ENCODE results near the gene RXRA. TPM values are rescaled to one million over a fixed set of nuclear protein-coding genes. Genes with fewer than 3 reads are reported as not detected.
A peak's percentile ranks its signal among the peaks of the same experiment; 100 is the strongest.

The RXRA gene
- polyA plus RNA-seq, 1 of the 3 experiments (the other 2 are of a cell fraction): 7.6 TPM

DNA sequence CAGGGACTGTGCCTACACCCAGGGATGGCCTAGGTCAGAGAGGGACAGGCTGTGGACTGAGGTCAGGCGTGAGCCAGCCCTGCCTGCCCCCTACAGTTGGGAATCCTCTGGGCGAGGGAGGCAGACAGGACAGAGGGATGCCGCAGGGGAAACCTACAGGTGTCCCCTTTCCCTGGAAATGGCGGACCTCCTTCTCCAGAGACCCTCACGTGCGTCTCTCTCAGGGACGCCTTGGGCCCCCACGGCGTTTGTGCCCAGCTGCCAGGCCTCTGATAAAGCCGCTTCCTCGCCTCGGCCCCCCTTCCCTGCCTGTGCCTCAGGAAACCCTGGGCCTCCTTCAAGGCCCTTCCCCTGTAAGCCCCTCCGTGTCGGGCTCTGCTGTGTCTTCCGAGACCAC is 129.3 kb downstream of the RXRA start (continued):
- TF ChIP-seq, protein P1, sequence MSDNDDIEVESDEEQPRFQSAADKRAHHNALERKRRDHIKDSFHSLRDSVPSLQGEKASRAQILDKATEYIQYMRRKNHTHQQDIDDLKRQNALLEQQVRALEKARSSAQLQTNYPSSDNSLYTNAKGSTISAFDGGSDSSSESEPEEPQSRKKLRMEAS (IDR thresholded peaks at IDR 0.05; ENCODE audit: low read depth): no peak

DNA sequence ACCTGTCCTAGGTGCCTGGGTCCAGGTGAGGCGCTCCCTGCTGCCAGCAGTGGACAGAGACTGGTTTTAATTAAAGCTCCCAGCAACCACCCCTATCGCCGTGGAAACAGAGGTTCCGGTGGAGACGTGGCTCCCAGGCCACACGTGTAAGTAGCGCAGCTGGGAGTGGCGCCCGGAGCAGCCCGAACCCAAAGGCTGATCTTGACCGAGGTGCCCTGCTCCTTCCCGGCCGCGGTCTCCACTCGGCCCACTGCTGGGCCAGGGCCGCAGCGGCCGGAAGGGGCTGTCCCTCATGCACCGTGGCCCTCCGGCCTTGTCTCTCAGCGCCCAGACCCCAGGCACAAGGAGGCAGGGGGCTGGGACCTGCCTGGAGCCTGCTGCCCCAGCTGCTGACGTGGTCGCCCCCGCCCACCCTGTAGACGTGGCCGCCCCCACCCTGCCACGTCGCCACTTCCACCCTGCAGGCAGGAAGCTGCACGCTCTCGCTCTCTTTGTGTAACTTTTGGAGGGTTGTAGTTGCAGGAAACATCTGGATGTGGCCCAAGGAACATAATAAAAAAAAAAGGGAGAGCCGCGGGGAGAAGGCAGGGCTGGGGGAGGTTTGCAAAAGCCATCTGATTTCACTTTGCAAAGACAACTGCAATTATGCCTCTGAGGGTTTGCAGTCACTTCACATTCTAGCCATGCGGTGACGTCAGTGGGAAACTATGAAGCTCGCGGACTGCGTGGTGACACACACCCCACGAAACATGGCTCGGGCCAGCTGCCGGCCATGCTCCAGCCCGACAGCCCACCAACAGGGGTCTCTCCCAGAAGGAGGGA is 129.9 kb downstream of the RXRA start:
- H3K4me1 ChIP-seq (ENCODE audit: control insufficient read depth in 1 of 2, insufficient read depth in 2 of 2, low read depth in 1 of 2, low read length in 1 of 2): peaks cover 17 to 22% of the 10 kb centered on the region in 2 experiments; a peak in 3 of 4 replicates
- H3K36me3 ChIP-seq (replicated peaks in 1 of 2; ENCODE audit: control insufficient read depth in 1 of 2, insufficient read depth in 2 of 2, low read length in 1 of 2): no peaks in the 10 kb centered on the region
- 20% methylated on average over 19 of the region's 41 CpGs for WGBS (ENCODE audit: low lambda C conversion rate)
- no peaks in the 10 kb centered on the region for H3K79me2 ChIP-seq (ENCODE audit: insufficient read depth)
- H4K20me1 ChIP-seq (ENCODE audit: insufficient read depth): no peaks in the 10 kb centered on the region
- H3K4me3 ChIP-seq (ENCODE audit: low read depth in 2 of 2, low read length in 1 of 2): no peak overlapping the region
- peak overlapping the region; percentile 34 to 94; a peak in 3 of 4 replicates for H3K27ac ChIP-seq (ENCODE audit: low read depth in 2 of 2, low read length in 1 of 2)
- DNase-seq: peak; percentile 77
- no peaks in the 10 kb centered on the region for H3K9me2 ChIP-seq
- H3F3A ChIP-seq (replicated peaks; ENCODE audit: insufficient read depth): peaks cover 7% of the 10 kb centered on the region
- H3K9me3 ChIP-seq: no peaks in the 10 kb centered on the region
- CTCF ChIA-PET: interaction anchor here (0.8 to 2.7 kb wide), 8 partner anchors 13 to 955 kb away, joined by 3 to 9 read pairs (median 4); no protein-coding TSS in a partner anchor
- no peak overlapping the region; the same call in 1 of the 2 replicates for H2AFZ ChIP-seq (ENCODE audit: low read depth)
- peak overlapping the region; percentile 53; the same call in 1 of the 2 replicates for H3K4me2 ChIP-seq
- H3K27me3 ChIP-seq (ENCODE audit: insufficient read depth): no peaks in the 10 kb centered on the region
- H3K9ac ChIP-seq: peak overlapping the region; percentile 60
- POLR2A ChIA-PET: no interaction called here
- no peak for TF ChIP-seq MEF2A (IDR thresholded peaks at IDR 0.05; ENCODE audit: borderline replicate concordance, low read depth)
- TF ChIP-seq EP300 (IDR thresholded peaks at IDR 0.05; ENCODE audit: borderline replicate concordance in 1 of 2, low read depth in 1 of 2, low read length in 1 of 2): peak; percentile 57 to 91; a peak in 3 of 4 replicates
- TF ChIP-seq, protein P2, sequence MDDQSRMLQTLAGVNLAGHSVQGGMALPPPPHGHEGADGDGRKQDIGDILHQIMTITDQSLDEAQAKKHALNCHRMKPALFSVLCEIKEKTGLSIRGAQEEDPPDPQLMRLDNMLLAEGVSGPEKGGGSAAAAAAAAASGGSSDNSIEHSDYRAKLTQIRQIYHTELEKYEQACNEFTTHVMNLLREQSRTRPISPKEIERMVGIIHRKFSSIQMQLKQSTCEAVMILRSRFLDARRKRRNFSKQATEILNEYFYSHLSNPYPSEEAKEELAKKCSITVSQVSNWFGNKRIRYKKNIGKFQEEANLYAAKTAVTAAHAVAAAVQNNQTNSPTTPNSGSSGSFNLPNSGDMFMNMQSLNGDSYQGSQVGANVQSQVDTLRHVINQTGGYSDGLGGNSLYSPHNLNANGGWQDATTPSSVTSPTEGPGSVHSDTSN (IDR thresholded peaks at IDR 0.05): peak; percentile 92
- TF ChIP-seq, protein P3, sequence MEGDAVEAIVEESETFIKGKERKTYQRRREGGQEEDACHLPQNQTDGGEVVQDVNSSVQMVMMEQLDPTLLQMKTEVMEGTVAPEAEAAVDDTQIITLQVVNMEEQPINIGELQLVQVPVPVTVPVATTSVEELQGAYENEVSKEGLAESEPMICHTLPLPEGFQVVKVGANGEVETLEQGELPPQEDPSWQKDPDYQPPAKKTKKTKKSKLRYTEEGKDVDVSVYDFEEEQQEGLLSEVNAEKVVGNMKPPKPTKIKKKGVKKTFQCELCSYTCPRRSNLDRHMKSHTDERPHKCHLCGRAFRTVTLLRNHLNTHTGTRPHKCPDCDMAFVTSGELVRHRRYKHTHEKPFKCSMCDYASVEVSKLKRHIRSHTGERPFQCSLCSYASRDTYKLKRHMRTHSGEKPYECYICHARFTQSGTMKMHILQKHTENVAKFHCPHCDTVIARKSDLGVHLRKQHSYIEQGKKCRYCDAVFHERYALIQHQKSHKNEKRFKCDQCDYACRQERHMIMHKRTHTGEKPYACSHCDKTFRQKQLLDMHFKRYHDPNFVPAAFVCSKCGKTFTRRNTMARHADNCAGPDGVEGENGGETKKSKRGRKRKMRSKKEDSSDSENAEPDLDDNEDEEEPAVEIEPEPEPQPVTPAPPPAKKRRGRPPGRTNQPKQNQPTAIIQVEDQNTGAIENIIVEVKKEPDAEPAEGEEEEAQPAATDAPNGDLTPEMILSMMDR (IDR thresholded peaks at IDR 0.05): peak; percentile 33; the same call in 1 of the 2 replicates
- peak; percentile 45; the same call in 1 of the 2 replicates for TF ChIP-seq TAF1 (IDR thresholded peaks at IDR 0.05; ENCODE audit: borderline replicate concordance, low read depth, low read length)
- TF ChIP-seq RXRA (IDR thresholded peaks at IDR 0.05; ENCODE audit: borderline replicate concordance, low read depth): no peak; the same call in 1 of the 2 replicates
- no peak for TF ChIP-seq RFX5 (IDR thresholded peaks at IDR 0.05; ENCODE audit: low read length)
- TF ChIP-seq JUND (IDR thresholded peaks at IDR 0.05): no peak; the same call in 1 of the 2 replicates
- peak; percentile 84; the same call in 1 of the 2 replicates for TF ChIP-seq FOSL2 (IDR thresholded peaks at IDR 0.05; ENCODE audit: borderline replicate concordance, low read depth)
- peak; percentile 21 for TF ChIP-seq RAD21 (IDR thresholded peaks at IDR 0.05; ENCODE audit: low read length)
- no peak for TF ChIP-seq FOXJ3 (CRISPR knock-in tag; IDR thresholded peaks at IDR 0.05)
- TF ChIP-seq SIN3A (IDR thresholded peaks at IDR 0.05; ENCODE audit: borderline replicate concordance, low read depth, low read length): peak; percentile 47; the same call in 1 of the 2 replicates
- no peak for TF ChIP-seq FOXM1 (IDR thresholded peaks at IDR 0.05; ENCODE audit: low read depth)
- TF ChIP-seq SMC3 (IDR thresholded peaks at IDR 0.05; ENCODE audit: low read depth, low read length): peak; percentile 1; the same call in 1 of the 2 replicates
- no peak for TF ChIP-seq GABPA (IDR thresholded peaks at IDR 0.05; ENCODE audit: low read depth)
- TF ChIP-seq, protein P1 (IDR thresholded peaks at IDR 0.05; ENCODE audit: low read depth): peak; percentile 98
- no peak for TF ChIP-seq ELF1 (IDR thresholded peaks at IDR 0.05)
- TF ChIP-seq, protein P4, sequence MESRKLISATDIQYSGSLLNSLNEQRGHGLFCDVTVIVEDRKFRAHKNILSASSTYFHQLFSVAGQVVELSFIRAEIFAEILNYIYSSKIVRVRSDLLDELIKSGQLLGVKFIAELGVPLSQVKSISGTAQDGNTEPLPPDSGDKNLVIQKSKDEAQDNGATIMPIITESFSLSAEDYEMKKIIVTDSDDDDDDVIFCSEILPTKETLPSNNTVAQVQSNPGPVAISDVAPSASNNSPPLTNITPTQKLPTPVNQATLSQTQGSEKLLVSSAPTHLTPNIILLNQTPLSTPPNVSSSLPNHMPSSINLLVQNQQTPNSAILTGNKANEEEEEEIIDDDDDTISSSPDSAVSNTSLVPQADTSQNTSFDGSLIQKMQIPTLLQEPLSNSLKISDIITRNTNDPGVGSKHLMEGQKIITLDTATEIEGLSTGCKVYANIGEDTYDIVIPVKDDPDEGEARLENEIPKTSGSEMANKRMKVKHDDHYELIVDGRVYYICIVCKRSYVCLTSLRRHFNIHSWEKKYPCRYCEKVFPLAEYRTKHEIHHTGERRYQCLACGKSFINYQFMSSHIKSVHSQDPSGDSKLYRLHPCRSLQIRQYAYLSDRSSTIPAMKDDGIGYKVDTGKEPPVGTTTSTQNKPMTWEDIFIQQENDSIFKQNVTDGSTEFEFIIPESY (IDR thresholded peaks at IDR 0.05; ENCODE audit: borderline replicate concordance, low read depth): peak; percentile 56; the same call in 1 of the 2 replicates
- no peak for TF ChIP-seq MXI1 (IDR thresholded peaks at IDR 0.05; ENCODE audit: low read depth, low read length)
- TF ChIP-seq POLR2AphosphoS5 (IDR thresholded peaks at IDR 0.05; ENCODE audit: low read depth, low read length): 0 out of 2 replicates have a peak, but pooled peaks have one; percentile 79
- TF ChIP-seq, protein P5, sequence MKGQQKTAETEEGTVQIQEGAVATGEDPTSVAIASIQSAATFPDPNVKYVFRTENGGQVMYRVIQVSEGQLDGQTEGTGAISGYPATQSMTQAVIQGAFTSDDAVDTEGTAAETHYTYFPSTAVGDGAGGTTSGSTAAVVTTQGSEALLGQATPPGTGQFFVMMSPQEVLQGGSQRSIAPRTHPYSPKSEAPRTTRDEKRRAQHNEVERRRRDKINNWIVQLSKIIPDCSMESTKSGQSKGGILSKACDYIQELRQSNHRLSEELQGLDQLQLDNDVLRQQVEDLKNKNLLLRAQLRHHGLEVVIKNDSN (IDR thresholded peaks at IDR 0.05; ENCODE audit: borderline replicate concordance, low read depth): 0 out of 2 replicates have a peak, but pooled peaks have one; percentile 12
- TF ChIP-seq NFIC (IDR thresholded peaks at IDR 0.05; ENCODE audit: borderline replicate concordance): peak; percentile 71; the same call in 1 of the 2 replicates
- TF ChIP-seq, protein P6, sequence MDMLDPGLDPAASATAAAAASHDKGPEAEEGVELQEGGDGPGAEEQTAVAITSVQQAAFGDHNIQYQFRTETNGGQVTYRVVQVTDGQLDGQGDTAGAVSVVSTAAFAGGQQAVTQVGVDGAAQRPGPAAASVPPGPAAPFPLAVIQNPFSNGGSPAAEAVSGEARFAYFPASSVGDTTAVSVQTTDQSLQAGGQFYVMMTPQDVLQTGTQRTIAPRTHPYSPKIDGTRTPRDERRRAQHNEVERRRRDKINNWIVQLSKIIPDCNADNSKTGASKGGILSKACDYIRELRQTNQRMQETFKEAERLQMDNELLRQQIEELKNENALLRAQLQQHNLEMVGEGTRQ (IDR thresholded peaks at IDR 0.05; ENCODE audit: borderline replicate concordance, low read depth, low read length): no peak
